ENCODE results near the gene PALM. TPM values are rescaled to one million over a fixed set of nuclear protein-coding genes. Genes with fewer than 3 reads are reported as not detected.
"Not testable (repeated sequence)": the region's sequence is repeated elsewhere in the genome, so short reads cannot be mapped to it uniquely, and the experiment has no call there.

Gene PALM
- total RNA-seq, 2 donors from 2014 or later, result 32.9 to 40.8 TPM

DNA sequence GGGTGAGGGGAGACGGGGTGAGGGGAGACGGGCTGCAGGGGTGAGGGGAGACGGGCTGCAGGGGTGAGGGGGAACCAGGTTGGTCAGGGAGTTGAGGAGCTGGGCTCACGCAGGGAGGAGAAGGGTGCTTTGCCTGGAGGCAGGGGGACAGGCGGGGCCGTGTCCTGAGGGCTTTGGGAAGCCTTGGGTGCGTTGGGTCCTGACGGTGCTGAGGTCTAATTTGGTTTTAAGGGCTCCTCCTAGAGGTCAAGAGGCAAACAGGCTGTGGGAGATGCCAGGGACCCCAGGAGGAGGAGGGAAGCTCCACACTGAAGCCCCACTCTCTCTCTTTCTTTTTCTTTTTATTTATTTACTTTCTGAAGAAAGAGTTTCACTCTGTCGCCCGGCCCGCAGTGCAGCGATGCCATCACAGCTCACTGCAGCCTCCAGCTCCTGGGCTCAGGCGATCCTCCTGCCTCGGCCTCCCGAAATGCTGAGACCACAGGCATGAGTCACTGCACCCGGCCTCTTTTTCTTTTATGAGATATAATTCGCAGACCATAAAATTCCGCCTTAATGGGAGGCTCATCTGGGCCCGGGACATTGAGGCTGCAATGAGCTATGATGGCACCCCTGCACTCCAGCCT is 32.9 kb downstream of the PALM start:
- Mint-ChIP-seq H3K4me1 (no peaks in the 10 kb centered on the region), H3K9me3 (peaks cover 26% of the 10 kb centered on the region), H3K4me3 (no peak overlapping the region), H3K27ac (no peak overlapping the region), H3K36me3 (ENCODE audit: low read depth) (peaks cover 3% of the 10 kb centered on the region), H3K27me3 (ENCODE audit: insufficient read depth) (no peaks in the 10 kb centered on the region)
- no peak overlapping the region for H3K9ac ChIP-seq (ENCODE audit: extremely low read depth, low read length, poor library complexity, severe bottlenecking)
- H3K27me3 ChIP-seq (ENCODE audit: control insufficient read depth, insufficient read depth, low read length, poor library complexity, severe bottlenecking), result no peaks in the 10 kb centered on the region
- WGBS, 2 experiments (ENCODE audit: insufficient coverage in 1 of 2, insufficient read length in 1 of 2), result 81% methylated on average over 8 to 16 of the region's 19 CpGs
- TF ChIP-seq, protein P1, sequence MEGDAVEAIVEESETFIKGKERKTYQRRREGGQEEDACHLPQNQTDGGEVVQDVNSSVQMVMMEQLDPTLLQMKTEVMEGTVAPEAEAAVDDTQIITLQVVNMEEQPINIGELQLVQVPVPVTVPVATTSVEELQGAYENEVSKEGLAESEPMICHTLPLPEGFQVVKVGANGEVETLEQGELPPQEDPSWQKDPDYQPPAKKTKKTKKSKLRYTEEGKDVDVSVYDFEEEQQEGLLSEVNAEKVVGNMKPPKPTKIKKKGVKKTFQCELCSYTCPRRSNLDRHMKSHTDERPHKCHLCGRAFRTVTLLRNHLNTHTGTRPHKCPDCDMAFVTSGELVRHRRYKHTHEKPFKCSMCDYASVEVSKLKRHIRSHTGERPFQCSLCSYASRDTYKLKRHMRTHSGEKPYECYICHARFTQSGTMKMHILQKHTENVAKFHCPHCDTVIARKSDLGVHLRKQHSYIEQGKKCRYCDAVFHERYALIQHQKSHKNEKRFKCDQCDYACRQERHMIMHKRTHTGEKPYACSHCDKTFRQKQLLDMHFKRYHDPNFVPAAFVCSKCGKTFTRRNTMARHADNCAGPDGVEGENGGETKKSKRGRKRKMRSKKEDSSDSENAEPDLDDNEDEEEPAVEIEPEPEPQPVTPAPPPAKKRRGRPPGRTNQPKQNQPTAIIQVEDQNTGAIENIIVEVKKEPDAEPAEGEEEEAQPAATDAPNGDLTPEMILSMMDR (conservative IDR thresholded peaks at IDR 0.05), result peak; percentile 71
- H3K4me3 ChIP-seq (ENCODE audit: low read length), result no peak overlapping the region
- no peaks in the 10 kb centered on the region for H3K36me3 ChIP-seq (ENCODE audit: control insufficient read depth, insufficient read depth, low read length)
- DNase-seq, result peak; percentile 83
- H3K4me1 ChIP-seq (ENCODE audit: control insufficient read depth, insufficient read depth, low read length), result no peaks in the 10 kb centered on the region
- no peaks in the 10 kb centered on the region for H3K9me3 ChIP-seq (ENCODE audit: control insufficient read depth, low read length)
- H3K27ac ChIP-seq (ENCODE audit: low read depth, low read length), result no peak overlapping the region

DNA sequence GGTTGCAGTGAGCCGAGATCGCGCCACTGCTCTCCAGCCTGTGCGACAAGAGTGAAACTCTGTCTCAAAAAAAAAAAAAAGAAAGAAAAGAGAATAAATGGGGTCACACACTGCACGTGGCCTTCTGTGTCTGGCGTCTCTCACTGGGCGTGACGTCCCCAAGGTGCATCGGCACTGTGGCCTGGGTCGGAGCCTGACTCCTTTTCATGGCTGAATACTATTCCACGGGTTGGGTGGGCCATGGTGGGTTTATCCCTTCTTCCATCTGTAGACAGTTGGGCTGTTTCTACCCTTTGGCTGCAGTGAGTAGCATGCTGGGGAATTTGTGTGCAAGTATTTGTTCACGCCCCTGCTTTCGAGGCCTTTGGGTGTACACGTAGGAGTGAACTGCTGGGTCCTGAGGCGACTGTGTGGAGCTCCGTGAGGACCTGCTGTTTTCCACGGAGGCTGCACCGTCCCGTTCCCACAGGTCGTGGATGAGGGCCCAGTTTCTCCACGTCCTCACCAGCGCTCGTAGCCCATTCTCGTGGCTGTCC is 33.9 kb downstream of the PALM start:
- H3K4me1 Mint-ChIP-seq, result no peaks in the 10 kb centered on the region
- WGBS, 2 experiments (ENCODE audit: insufficient coverage in 1 of 2, insufficient read length in 1 of 2), result 92 to 95% methylated on average over 21 to 24 of the region's 24 CpGs
- no peaks in the 10 kb centered on the region for H3K4me1 ChIP-seq (ENCODE audit: control insufficient read depth, insufficient read depth, low read length)
- no peaks in the 10 kb centered on the region for H3K27me3 ChIP-seq (ENCODE audit: control insufficient read depth, insufficient read depth, low read length, poor library complexity, severe bottlenecking)
- no peak overlapping the region for H3K27ac Mint-ChIP-seq
- no peak overlapping the region for H3K27ac ChIP-seq (ENCODE audit: low read depth, low read length)
- no peak overlapping the region for H3K4me3 Mint-ChIP-seq
- no peaks in the 10 kb centered on the region for H3K27me3 Mint-ChIP-seq (ENCODE audit: insufficient read depth)
- H3K4me3 ChIP-seq (ENCODE audit: low read length), result no peak overlapping the region
- TF ChIP-seq, protein P1 (conservative IDR thresholded peaks at IDR 0.05), result no peak
- H3K36me3 ChIP-seq (ENCODE audit: control insufficient read depth, insufficient read depth, low read length), result no peaks in the 10 kb centered on the region
- DNase-seq, result no peak
- peaks cover 3% of the 10 kb centered on the region for H3K36me3 Mint-ChIP-seq (ENCODE audit: low read depth)
- H3K9me3 ChIP-seq (ENCODE audit: control insufficient read depth, low read length), result no peaks in the 10 kb centered on the region
- peaks cover 28% of the 10 kb centered on the region for H3K9me3 Mint-ChIP-seq
- no peak overlapping the region for H3K9ac ChIP-seq (ENCODE audit: extremely low read depth, low read length, poor library complexity, severe bottlenecking)

DNA sequence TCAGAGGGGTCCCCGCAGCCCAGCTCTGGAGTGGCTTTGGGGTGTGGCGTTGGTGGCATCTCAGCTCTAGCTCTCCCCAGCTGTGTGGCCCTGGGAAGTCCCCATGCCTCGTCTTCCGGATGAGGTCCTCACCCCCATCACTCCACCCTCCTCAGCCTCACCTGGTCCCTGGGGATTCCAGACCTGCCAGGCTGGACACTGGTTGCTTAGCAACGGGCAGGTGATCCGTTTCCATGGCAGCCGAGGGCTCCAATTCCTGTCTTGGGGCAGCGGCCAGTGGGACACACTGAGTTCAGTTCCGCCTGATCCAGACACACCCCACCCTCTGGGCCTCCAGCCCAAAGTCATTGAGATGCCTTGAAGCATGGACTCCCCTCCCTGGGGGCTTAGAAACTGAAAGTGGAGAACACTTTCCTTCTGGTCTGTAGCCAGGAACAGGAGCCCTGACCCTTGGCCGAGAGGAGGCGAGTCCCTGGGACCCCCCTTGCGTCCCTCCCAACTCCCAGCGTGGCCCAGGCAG is 34.5 kb downstream of the PALM start:
- no peaks in the 10 kb centered on the region for H3K4me1 Mint-ChIP-seq
- no peak overlapping the region for H3K4me3 Mint-ChIP-seq
- no peaks in the 10 kb centered on the region for H3K4me1 ChIP-seq (ENCODE audit: control insufficient read depth, insufficient read depth, low read length)
- H3K9me3 Mint-ChIP-seq, result peaks cover 32% of the 10 kb centered on the region
- peaks cover 3% of the 10 kb centered on the region for H3K36me3 Mint-ChIP-seq (ENCODE audit: low read depth)
- no peak overlapping the region for H3K4me3 ChIP-seq (ENCODE audit: low read length)
- H3K9me3 ChIP-seq (ENCODE audit: control insufficient read depth, low read length), result no peaks in the 10 kb centered on the region
- DNase-seq, result peak; percentile 67
- H3K9ac ChIP-seq (ENCODE audit: extremely low read depth, low read length, poor library complexity, severe bottlenecking), result no peak overlapping the region
- H3K27ac ChIP-seq (ENCODE audit: low read depth, low read length), result no peak overlapping the region
- TF ChIP-seq, protein P1 (conservative IDR thresholded peaks at IDR 0.05), result no peak
- no peak overlapping the region for H3K27ac Mint-ChIP-seq
- H3K27me3 Mint-ChIP-seq (ENCODE audit: insufficient read depth), result no peaks in the 10 kb centered on the region
- WGBS, 2 experiments (ENCODE audit: insufficient coverage in 1 of 2, insufficient read length in 1 of 2), result 86 to 88% methylated on average over 8 to 13 of the region's 13 CpGs
- H3K27me3 ChIP-seq (ENCODE audit: control insufficient read depth, insufficient read depth, low read length, poor library complexity, severe bottlenecking), result no peaks in the 10 kb centered on the region
- no peaks in the 10 kb centered on the region for H3K36me3 ChIP-seq (ENCODE audit: control insufficient read depth, insufficient read depth, low read length)

DNA sequence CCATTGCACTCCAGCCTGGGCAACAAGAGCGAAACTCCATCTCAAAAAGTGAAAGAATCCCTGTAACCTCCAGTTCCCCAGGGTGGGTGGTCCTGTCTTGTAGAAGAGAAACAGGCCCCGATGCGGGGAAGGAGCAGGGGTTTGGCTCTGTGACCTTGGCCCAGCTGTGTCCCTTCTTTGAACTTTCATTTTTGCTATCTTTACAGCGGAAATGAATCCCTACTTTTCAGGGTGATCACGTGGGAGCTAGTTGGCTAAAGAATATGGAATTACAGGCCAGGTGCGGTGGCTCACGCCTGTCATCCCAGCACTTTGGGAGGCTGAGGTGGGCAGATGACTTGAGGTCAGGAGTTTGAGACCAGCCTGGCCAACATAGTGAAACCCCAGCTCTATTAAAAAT is 36.4 kb downstream of the PALM start:
- not testable (repeated sequence) for H3K27ac ChIP-seq (ENCODE audit: low read depth, low read length); H3K36me3 ChIP-seq (ENCODE audit: control insufficient read depth, insufficient read depth, low read length); H3K4me1 Mint-ChIP-seq; DNase-seq; H3K9me3 ChIP-seq (ENCODE audit: control insufficient read depth, low read length); H3K27me3 Mint-ChIP-seq (ENCODE audit: insufficient read depth); H3K27me3 ChIP-seq (ENCODE audit: control insufficient read depth, insufficient read depth, low read length, poor library complexity, severe bottlenecking); H3K4me1 ChIP-seq (ENCODE audit: control insufficient read depth, insufficient read depth, low read length); H3K4me3 Mint-ChIP-seq; H3K27ac Mint-ChIP-seq; H3K4me3 ChIP-seq (ENCODE audit: low read length); H3K36me3 Mint-ChIP-seq (ENCODE audit: low read depth); H3K9ac ChIP-seq (ENCODE audit: extremely low read depth, low read length, poor library complexity, severe bottlenecking)
- H3K9me3 Mint-ChIP-seq, result peaks cover 33% of the 10 kb centered on the region
- 91 to 93% methylated on average over 4 to 7 of the region's 7 CpGs for WGBS, 2 experiments (ENCODE audit: insufficient coverage in 1 of 2, insufficient read length in 1 of 2)

All from endodermal cell (in vitro differentiated cells).